HEK293T (cell line): ENCODE results near the gene DYRK1A.

Experiments
- CTCF ChIA-PET: fragments of 350-600 bp; formaldehyde crosslinking; extraction: SDS; loops from one replicate; lab custom pipeline; 2021; ENCODE audit warnings: antibody characterized with exemption, inconsistent platforms; lab: Yijun Ruan, JAX
- POLR2A ChIA-PET: fragments of 350-600 bp; formaldehyde crosslinking; extraction: SDS; loops from one replicate; lab custom pipeline; 2020; ENCODE audit warnings: antibody characterized with exemption, inconsistent platforms; lab: Yijun Ruan, JAX
- DNase-seq: peaks from one replicate; pipeline ENCODE4 v3.0.0; 2012; ENCODE audit warnings: mixed read lengths; ENCODE audit errors: extremely low spot score
- ARNT ChIP-seq: fragments of 450-650 bp; IDR thresholded peaks from 2 replicates; pipeline ENCODE4 v1.6.1; 2017; ENCODE audit warnings: mild to moderate bottlenecking
- BHLHE40 ChIP-seq: fragments of 450-650 bp; IDR thresholded peaks from 2 replicates; pipeline ENCODE4 v1.6.1; 2016; ENCODE audit warnings: mild to moderate bottlenecking, moderate library complexity, borderline replicate concordance
- CTBP1 ChIP-seq: fragments of 450-650 bp; IDR thresholded peaks from 2 replicates; pipeline ENCODE4 v1.6.1; 2016; ENCODE audit warnings: borderline replicate concordance
- ELF4 ChIP-seq: fragments of 450-650 bp; IDR thresholded peaks from 2 replicates; pipeline ENCODE4 v1.6.1; 2017; ENCODE audit warnings: antibody characterized with exemption
- FOXA1 ChIP-seq: fragments of 450-650 bp; IDR thresholded peaks from 2 replicates; pipeline ENCODE4 v1.6.1; 2016; ENCODE audit warnings: mild to moderate bottlenecking
- FOXK2 ChIP-seq: fragments of 450-650 bp; IDR thresholded peaks from 2 replicates; pipeline ENCODE4 v1.6.1; 2016; ENCODE audit warnings: mild to moderate bottlenecking
- FOXM1 ChIP-seq: fragments of 450-650 bp; IDR thresholded peaks from 2 replicates; pipeline ENCODE4 v1.6.1; 2017; ENCODE audit warnings: mild to moderate bottlenecking, borderline replicate concordance
- HDGF ChIP-seq: fragments of 450-650 bp; IDR thresholded peaks from 2 replicates; pipeline ENCODE4 v1.6.1; 2017; ENCODE audit warnings: antibody characterized with exemption, borderline replicate concordance
- L3MBTL2 ChIP-seq: fragments of 450-650 bp; conservative IDR thresholded peaks from 2 replicates; pipeline ENCODE4 v1.6.1; 2016; ENCODE audit warnings: mild to moderate bottlenecking
- LEF1 ChIP-seq: fragments of 450-650 bp; IDR thresholded peaks from 2 replicates; pipeline ENCODE4 v1.6.1; 2017; ENCODE audit warnings: mild to moderate bottlenecking, borderline replicate concordance
- NFRKB ChIP-seq: fragments of 450-650 bp; IDR thresholded peaks from 2 replicates; pipeline ENCODE4 v1.6.1; 2016; ENCODE audit warnings: mild to moderate bottlenecking, moderate library complexity
- SP1 ChIP-seq: fragments of 450-650 bp; IDR thresholded peaks from 2 replicates; pipeline ENCODE4 v1.6.1; 2017
- SUZ12 ChIP-seq: fragments of 450-650 bp; IDR thresholded peaks from 2 replicates; pipeline ENCODE4 v1.6.1; 2016; ENCODE audit warnings: mild to moderate bottlenecking
- TARDBP ChIP-seq: fragments of 450-650 bp; IDR thresholded peaks from 2 replicates; pipeline ENCODE4 v1.6.1; 2016
- ZNF384 ChIP-seq: fragments of 450-650 bp; IDR thresholded peaks from 2 replicates; pipeline ENCODE4 v1.6.1; 2016
- TF ChIP-seq, protein P1 (sequence below): fragments of 450-650 bp; IDR thresholded peaks from 2 replicates; pipeline ENCODE4 v1.6.1; 2016

DYRK1A gene

DNA sequence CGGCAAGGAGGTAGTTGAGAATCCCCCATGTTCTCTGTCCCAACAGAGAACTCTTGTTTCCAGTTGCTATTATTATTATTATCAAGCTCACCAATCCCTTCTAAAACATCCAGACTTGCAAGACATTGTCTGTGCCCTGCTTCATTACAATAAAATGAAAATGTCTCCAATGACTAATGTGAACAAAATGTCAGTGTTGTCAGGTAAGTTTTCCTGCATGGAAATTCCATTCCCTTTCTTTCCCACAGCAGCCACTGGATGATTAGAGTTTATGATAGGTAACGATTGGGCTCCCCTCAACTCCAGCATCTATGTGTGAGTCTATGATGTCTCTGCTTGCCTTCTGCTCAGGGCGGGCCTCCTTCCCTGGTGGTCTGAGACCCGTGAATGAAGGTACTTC is 8.9 kb upstream of the DYRK1A start:
- no peak for DNase-seq
- ChIA-PET POLR2A (no interaction called here), CTCF (no interaction called here)
- no peak for TF ChIP-seq SUZ12
- TF ChIP-seq ARNT = no peak
- TF ChIP-seq, protein P1, sequence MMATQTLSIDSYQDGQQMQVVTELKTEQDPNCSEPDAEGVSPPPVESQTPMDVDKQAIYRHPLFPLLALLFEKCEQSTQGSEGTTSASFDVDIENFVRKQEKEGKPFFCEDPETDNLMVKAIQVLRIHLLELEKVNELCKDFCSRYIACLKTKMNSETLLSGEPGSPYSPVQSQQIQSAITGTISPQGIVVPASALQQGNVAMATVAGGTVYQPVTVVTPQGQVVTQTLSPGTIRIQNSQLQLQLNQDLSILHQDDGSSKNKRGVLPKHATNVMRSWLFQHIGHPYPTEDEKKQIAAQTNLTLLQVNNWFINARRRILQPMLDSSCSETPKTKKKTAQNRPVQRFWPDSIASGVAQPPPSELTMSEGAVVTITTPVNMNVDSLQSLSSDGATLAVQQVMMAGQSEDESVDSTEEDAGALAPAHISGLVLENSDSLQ = no peak
- TF ChIP-seq ELF4 = no peak
- no peak for TF ChIP-seq NFRKB
- TF ChIP-seq SP1 = no peak
- TF ChIP-seq TARDBP = no peak

DNA sequence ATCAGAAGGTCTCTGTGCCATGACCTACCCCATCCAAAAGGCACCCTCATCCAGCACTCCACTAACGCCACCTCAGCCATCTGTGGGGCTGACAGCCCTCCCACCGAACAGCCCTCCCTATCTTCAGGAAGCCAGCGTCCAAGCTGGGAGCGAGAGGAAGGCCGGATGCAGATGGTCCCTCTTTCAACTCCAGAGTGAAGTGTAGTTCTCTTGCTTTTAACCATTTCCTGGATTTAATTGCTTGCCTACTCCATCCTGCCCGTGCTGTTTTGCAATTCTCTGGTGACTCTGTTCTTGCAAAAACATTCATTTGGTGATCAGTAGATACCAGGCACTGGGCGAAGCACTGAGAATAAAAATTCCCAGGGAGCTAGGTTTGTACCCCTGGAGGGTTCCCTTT is 8.2 kb upstream of the DYRK1A start:
- ChIA-PET CTCF (no interaction called here), POLR2A (interaction anchor here (0.6 kb wide), 1 partner anchor 9 kb away, joined by 3 read pairs; no protein-coding TSS in a partner anchor)
- TF ChIP-seq BHLHE40 = no peak
- no peak for TF ChIP-seq NFRKB
- TF ChIP-seq FOXM1 = no peak
- TF ChIP-seq SP1 = no peak
- no peak for TF ChIP-seq TARDBP
- no peak for TF ChIP-seq ZNF384
- DNase-seq = no peak

DNA sequence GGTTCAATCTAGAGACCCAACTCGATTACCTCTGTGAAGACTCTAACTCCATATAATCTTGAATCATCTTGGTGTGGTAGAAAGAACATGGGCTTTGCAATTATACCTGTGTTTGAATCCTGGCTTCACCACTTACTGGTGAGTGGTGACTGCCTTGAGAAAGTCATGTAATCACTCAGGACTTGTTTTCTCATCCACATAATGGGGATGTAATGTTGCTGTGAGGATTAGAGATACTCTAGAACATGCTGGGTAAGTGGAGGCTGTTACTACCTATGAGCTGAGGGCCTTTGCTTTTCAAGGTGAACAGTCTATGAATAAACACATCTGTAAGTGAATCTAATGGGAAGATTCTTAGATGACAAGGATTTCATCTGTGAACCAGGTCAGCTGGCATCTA is 2.6 kb upstream of the DYRK1A start:
- DNase-seq = no peak
- POLR2A ChIA-PET = interaction anchor here (1.0 to 2.5 kb wide), 2 partner anchors 25 to 97 kb away, joined by 3 to 21 read pairs; partner anchors contain the start of gene VPS26C
- CTCF ChIA-PET = no interaction called here
- TF ChIP-seq ELF4 = no peak
- TF ChIP-seq LEF1 = no peak
- no peak for TF ChIP-seq L3MBTL2
- TF ChIP-seq NFRKB = no peak
- TF ChIP-seq, protein P1 = no peak
- TF ChIP-seq BHLHE40 = no peak
- TF ChIP-seq FOXM1 = no peak
- no peak for TF ChIP-seq FOXK2
- TF ChIP-seq SUZ12 = no peak
- no peak for TF ChIP-seq HDGF
- no peak for TF ChIP-seq SP1
- no peak for TF ChIP-seq ARNT
- TF ChIP-seq FOXA1 = no peak
- no peak for TF ChIP-seq CTBP1
- TF ChIP-seq ZNF384 = no peak

DNA sequence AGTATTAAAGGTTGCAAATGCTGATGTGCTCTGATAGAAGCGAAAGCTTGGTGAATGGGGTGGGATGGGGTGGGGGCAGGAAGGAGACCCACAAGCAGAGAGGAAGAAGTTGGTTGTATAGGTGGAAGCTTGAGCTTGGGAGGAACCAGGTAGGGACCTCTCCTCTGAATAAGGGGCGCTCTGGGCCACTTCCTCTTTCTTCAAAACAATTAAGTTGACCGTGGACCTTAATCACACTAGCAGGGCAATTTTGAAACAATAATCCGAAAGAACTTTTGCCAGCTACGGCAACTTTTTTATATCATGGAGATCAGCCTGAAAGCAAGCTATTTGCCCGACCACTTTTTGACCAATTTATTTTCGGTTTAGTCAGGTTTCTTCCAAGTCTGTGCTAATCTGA is 1.9 kb upstream of the DYRK1A start:
- ChIA-PET POLR2A (interaction anchor here (0.6 to 2.5 kb wide), 4 partner anchors 26 to 199 kb away, joined by 3 to 21 read pairs (median 8); partner anchors contain the start of gene VPS26C), CTCF (no interaction called here)
- TF ChIP-seq ZNF384 = no peak
- no peak for TF ChIP-seq TARDBP
- no peak for TF ChIP-seq FOXA1
- TF ChIP-seq BHLHE40 = no peak
- no peak for TF ChIP-seq LEF1
- no peak for TF ChIP-seq FOXM1
- TF ChIP-seq SUZ12 = no peak
- TF ChIP-seq ARNT = no peak
- no peak for TF ChIP-seq NFRKB
- DNase-seq = no peak

DNA sequence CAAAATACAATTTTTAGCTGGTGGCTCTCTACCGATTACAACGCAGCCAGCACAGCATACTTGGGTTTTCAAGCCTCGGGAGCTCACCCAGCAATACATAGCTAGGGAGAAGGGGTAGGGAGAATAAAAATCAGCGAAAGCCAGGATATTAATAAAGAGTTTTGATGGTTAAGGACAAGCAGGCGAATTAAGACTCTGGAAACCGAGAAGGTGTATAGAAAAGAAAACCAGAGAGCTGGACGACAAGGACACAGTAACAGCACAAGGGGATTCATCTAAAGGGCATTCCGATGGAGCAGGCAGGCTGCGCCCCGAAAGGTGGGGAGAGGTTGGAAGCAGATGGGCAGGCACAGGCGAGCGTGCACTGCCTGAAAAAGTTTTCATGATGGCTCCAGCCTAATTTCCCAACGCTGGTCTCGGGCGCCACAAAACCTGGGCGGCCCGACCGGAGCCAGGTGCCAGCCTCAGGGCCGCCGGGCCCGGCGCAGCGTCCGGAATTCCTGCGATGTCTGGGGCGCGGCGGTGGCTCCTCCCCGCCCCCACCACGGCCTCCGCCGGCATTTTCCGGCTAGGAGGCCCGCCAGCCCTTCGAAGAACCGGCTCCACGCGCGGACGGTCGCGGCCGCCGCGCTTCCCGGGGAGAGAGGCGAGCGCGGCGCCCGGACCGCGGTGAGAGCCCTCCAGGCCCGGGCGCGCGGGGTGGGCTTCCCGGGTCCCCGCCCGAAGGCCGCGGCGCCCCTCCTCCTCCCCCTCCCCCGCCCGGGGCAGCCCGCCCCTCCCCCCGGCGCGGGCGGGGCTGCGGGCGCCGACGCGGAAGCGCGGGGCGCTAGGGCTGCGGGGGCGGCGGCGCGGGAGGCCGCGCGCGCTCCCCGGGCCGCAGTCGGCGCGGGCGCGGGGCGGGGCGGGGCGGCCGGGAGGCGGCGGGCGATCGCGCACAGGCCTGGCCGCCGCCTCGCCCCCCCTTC is 774 bp upstream of the DYRK1A start:
- TF ChIP-seq BHLHE40 (no peak), SP1 (no peak), ZNF384 (no peak), LEF1 (peak; percentile 23; the same call in 1 of the 2 replicates), FOXA1 (no peak), L3MBTL2 (peak; percentile 42; the same call in 1 of the 2 replicates)
- ChIA-PET POLR2A (interaction anchor here (0.5 to 2.5 kb wide), 6 partner anchors 11 to 198 kb away, joined by 3 to 21 read pairs (median 4); partner anchors contain the start of gene VPS26C), CTCF (no interaction called here)
- peak; percentile 65 for DNase-seq

DNA sequence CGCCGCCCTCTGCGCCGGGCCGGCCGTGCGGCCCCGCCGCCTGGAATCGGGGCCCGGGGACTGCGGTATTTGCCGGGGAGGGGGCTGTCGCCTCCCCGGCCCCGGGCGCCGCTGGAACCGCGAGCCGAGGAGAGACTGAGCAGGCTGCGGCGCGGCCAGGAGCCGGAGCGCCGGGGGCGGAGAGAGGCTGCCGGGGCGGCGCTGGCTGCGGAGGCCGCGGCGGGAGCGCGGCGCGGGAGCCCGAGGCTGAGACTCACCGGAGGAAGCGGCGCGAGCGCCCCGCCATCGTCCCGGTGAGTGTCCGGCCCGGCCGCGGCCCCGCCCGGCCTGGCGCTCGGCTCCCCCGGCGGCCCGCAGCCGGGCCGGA is 746 bp downstream of the DYRK1A start:
- no peak for DNase-seq
- TF ChIP-seq SP1 = no peak
- POLR2A ChIA-PET = interaction anchor here (0.6 to 1.7 kb wide), 3 partner anchors 9 to 100 kb away, joined by 3 to 6 read pairs (median 3); partner anchors contain the start of gene VPS26C
- CTCF ChIA-PET = no interaction called here

DNA sequence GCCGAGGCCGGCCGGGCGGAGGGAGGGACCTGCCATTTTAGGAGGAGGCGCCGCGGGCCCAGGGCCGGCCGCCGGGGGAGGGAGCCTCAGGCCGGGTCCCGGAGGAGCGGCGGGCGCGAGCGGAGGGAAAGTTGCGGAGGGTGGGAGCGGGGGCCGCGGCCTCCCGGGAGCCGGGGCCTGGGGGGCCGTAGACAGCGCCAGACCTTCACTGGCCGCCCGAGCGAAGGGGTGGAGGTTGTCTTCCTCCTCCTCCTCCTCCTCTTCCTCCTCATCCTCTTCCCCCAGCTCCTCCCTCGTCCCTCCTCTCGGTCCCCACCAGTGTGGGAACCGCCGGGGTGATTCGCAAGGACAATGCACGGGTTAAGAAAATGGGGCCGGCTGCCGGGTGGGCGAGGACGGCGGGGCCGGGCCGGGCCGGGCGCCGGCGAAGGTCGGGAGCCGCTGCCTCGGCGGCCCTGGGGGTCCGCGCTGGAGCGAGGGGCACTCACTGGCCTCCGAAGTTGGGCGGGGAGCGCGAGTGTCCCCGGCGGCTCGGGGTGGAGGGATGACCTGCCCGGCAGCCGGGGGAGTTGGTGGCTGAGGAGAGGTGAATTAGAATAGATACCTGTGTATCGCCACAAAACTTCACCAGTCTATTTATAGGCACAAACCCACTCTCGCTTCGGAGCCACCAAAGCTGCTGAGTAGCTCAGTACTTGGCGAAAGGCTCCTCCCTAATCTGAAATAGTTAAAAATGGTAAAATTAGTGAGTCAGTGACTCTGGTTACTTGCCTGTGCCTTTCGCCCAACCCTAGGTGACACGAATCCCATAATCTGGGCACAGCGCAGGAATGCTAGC is 1.3 kb downstream of the DYRK1A start:
- TF ChIP-seq TARDBP = no peak
- TF ChIP-seq SP1 = no peak
- no peak for TF ChIP-seq LEF1
- no peak for TF ChIP-seq FOXA1
- no peak for TF ChIP-seq ZNF384
- TF ChIP-seq, protein P1 = no peak
- TF ChIP-seq CTBP1 = no peak
- TF ChIP-seq NFRKB = no peak
- TF ChIP-seq HDGF = no peak
- no peak for TF ChIP-seq SUZ12
- TF ChIP-seq FOXM1 = no peak
- no peak for TF ChIP-seq ELF4
- TF ChIP-seq FOXK2 = no peak
- TF ChIP-seq BHLHE40 = no peak
- no peak for TF ChIP-seq L3MBTL2
- TF ChIP-seq ARNT = no peak
- ChIA-PET POLR2A (interaction anchor here (0.6 to 1.7 kb wide), 3 partner anchors 10 to 100 kb away, joined by 3 to 6 read pairs (median 3); partner anchors contain the start of gene VPS26C), CTCF (no interaction called here)
- no peak for DNase-seq
